SIG-M5 (cell line): ENCODE results near the gene SHROOM3.
"Not testable (repeated sequence)": the region's sequence is repeated elsewhere in the genome, so short reads cannot be mapped to it uniquely, and the experiment has no call there.

Experiments
- DNase-seq: peaks from one replicate; lab custom pipeline; 2025; lab: John Stamatoyannopoulos, UW

The SHROOM3 gene

GRCh38 chr4:76445911-76446310 is 10.9 kb downstream of the SHROOM3 start:
- no peak for DNase-seq

GRCh38 chr4:76447393-76447851 is 12.4 kb downstream of the SHROOM3 start:
- no peak for DNase-seq

GRCh38 chr4:76448211-76448610 is 13.2 kb downstream of the SHROOM3 start:
- no peak for DNase-seq

- no peak for DNase-seq
These were observed 14.3 kb downstream of the SHROOM3 start for GRCh38 chr4:76449362-76449767.

GRCh38 chr4:76449833-76450232 is 14.8 kb downstream of the SHROOM3 start:
- DNase-seq, result no peak

GRCh38 chr4:76453232-76453631 is 18.2 kb downstream of the SHROOM3 start:
- no peak for DNase-seq

GRCh38 chr4:76454073-76454472 is 19.0 kb downstream of the SHROOM3 start:
- DNase-seq, result not testable (repeated sequence)

- no peak for DNase-seq
These were observed 22.9 kb downstream of the SHROOM3 start for GRCh38 chr4:76457885-76458284.

GRCh38 chr4:76458297-76458696 is 23.3 kb downstream of the SHROOM3 start:
- no peak for DNase-seq

DNA sequence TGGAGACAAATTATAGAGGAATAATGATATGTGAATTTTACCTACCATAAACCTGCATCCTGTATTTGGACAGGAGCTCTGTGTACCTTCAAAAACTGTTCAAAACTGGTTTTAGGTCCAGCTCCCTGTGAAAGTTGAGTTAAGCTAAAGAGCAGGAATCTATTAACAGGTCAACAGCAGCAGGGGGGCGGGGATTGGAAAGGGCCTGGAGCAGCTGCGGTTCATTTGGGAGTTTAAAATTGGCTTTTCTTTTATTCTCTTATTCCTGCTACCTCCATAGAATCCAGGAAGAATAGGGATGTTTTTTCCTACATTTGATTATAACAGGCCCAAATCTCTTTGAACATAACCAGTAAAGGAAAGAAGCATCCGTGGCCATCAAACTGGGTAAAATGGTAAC is 23.8 kb downstream of the SHROOM3 start:
- no peak for DNase-seq

GRCh38 chr4:76459291-76459723 is 24.3 kb downstream of the SHROOM3 start:
- DNase-seq, result no peak

- DNase-seq, result no peak
These were observed 28.5 kb downstream of the SHROOM3 start for GRCh38 chr4:76463568-76463967.

GRCh38 chr4:76470064-76470463 is 35.0 kb downstream of the SHROOM3 start:
- DNase-seq, result no peak

- DNase-seq, result no peak
These were observed 35.5 kb downstream of the SHROOM3 start for GRCh38 chr4:76470532-76470931.

DNA sequence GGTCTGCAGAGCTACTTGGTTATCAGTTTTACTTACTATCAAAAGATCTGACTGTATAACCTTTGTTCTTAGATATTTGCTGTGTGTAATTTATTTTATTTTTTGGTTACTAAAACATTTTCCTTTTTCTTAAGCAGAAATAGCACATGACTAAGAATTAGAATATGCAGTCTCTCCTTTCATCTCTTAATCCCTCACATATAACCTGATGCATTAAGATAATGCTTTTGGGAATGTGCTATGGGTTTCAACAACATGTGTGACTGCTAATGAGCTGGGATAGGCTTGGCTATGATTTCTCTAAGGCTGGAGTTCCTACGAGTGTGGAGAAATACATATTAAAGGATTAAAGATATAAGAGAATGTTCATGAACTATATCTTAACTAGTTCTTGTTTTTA is 41.5 kb downstream of the SHROOM3 start:
- no peak for DNase-seq

DNA sequence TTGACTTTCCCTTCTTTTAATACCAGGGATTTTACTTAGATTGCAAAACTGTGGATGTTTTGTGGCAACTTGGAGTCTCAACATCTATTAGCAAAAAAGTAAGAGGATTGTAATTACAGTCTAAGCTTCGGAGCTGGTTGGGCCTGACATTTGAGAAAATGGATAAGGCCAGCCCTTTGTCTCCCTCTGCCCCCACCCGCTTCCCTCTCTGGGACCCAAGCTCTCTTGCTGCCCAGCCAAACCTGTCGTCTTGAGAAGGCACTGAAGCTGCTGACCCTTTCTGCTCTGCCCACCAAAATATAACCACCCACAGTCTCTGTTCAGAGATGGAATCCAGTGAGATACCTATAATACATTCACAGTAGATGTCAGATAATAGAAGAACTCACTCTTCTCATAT is 49.6 kb downstream of the SHROOM3 start:
- no peak for DNase-seq

- no peak for DNase-seq
These were observed 50.4 kb downstream of the SHROOM3 start for GRCh38 chr4:76485450-76485849.

DNA sequence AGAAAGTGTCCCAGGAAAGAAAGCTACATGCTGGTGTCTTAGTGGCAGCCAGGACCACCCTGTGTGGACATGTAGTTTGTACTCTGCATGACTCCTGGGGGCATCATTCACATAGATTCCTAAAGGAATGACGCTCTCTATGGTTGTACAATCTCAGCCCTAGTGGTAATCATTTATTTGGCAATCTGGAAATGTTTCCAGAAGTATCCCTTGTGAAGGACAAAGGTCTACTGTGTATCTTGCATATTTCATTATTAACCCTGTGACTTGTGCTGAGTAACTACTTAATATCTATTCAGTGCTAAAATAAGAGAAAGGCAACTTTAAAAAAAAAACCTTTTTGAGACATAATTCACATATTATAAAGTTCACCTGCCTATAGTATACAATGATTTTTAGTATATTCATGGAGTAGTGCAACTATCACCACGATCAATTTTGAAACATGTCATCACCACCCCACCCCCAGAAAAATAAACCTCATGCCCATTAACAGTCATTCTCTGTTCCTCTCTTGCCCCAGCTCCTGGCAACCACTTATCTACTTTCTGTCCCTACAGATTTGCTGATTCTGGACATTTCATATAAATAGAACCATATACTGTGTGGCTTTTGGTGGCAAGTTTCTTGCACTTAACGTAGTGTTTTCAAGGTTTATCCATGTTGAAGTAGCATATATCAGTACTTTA is 51.7 kb downstream of the SHROOM3 start:
- no peak for DNase-seq

GRCh38 chr4:76487621-76488020 is 52.6 kb downstream of the SHROOM3 start:
- DNase-seq, result no peak

DNA sequence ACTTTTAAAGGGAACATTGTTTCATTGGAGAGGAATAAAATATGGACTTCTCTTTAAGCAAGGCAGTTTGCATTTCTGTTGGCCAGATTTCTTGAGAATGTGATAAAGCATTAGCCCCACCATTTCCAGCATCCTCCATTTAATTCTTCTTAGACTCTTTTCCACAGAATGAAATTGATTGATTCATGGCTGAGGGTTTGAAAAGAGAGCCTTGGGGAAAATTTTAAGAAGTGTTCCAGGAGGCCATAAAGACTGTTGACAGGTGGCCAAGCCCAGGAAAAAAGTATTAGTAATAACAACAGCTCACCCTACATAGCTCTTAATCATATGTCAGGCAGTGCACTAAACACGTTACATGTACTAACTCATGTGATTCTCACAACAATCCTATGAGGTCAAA is 53.4 kb downstream of the SHROOM3 start:
- DNase-seq, result no peak

- DNase-seq, result no peak
These were observed 54.1 kb downstream of the SHROOM3 start for GRCh38 chr4:76488888-76489685.

DNA sequence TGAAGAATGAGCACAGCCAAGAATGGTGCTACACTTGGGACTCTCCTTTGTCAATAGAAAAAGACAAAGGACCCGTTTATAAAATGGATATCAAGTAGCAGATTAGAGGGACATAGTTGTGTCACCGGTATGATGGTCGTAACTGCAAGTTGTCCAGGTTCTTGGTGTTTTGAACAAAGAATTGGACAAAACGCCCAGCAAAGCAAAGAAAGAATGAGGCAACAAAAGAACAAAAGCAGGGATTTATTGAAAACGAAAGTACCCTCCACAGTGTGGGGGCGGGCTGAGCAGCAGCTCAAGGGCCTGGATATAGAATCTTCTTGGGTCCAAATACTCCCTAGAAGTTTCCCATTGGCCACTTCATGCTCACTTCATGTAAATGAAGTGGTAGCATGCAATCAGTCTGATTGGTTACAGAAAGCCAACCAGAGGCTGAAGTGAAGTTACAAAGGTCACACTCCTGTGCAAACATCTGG is 54.7 kb downstream of the SHROOM3 start:
- no peak for DNase-seq

DNA sequence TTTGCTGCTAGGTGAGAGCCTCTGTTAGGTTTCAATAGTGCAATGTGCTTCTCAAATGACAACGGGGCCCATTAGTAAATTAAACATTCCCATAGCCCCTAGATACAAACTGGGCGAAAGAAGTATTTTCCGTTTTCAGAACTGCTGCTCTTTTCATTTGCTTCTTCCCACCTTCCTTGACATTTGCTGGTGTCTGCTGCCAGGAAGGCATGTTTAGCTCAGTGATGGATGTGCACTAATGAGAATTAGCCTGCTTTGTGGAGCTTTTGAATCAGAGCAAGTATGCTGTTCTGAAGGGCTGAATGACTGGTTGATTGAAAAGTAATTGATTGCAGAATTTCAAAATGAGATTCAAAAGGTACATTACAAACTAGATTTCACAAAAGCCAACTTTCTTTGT is 57.0 kb downstream of the SHROOM3 start:
- DNase-seq, result no peak
